ENCODE results near the gene CD200. TPM values are rescaled to one million over a fixed set of nuclear protein-coding genes. Genes with fewer than 3 reads are reported as not detected.

Gene CD200
- total RNA-seq, 2 donors from 2014 or later, result 49.2 to 58.6 TPM

DNA sequence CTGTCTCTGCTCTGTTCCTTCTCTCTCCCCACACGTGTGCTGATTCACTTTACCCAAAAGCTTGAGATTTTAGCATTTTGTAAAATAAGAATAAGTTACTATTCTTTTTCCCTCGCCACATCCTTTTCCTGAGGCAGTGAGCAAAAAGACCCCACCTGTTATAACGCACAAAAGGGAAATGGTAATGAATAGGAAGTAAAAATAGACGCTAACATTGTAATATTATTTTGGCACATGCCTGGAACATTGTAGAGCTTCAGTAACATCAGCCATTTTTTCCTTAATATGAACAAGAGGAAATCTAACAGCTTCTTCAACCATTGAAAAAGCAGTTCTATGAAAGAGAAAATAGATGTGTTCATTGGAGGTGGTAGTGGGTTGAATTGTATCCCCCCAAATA lies 40.5 kb downstream of the CD200 start:
- Mint-ChIP-seq H3K27ac (no peak overlapping the region), H3K9me3 (no peaks in the 10 kb centered on the region), H3K4me1 (peaks cover 3% of the 10 kb centered on the region), H3K36me3 (ENCODE audit: low read depth) (no peaks in the 10 kb centered on the region), H3K4me3 (no peak overlapping the region), H3K27me3 (ENCODE audit: insufficient read depth) (no peaks in the 10 kb centered on the region)
- Histone ChIP-seq H3K4me3 (ENCODE audit: low read length) (no peak overlapping the region), H3K9me3 (ENCODE audit: control insufficient read depth, low read length) (no peaks in the 10 kb centered on the region), H3K4me1 (ENCODE audit: control insufficient read depth, insufficient read depth, low read length) (no peaks in the 10 kb centered on the region), H3K36me3 (ENCODE audit: control insufficient read depth, insufficient read depth, low read length) (no peaks in the 10 kb centered on the region), H3K9ac (ENCODE audit: extremely low read depth, low read length, poor library complexity, severe bottlenecking) (no peak overlapping the region), H3K27ac (ENCODE audit: low read depth, low read length) (no peak overlapping the region), H3K27me3 (ENCODE audit: control insufficient read depth, insufficient read depth, low read length, poor library complexity, severe bottlenecking) (no peaks in the 10 kb centered on the region)
- WGBS, 2 experiments (ENCODE audit: insufficient coverage in 1 of 2, insufficient read length in 1 of 2), result 94 to 100% methylated on average over 1 to 3 of the region's 4 CpGs
- DNase-seq, result no peak
- TF ChIP-seq, protein P1, sequence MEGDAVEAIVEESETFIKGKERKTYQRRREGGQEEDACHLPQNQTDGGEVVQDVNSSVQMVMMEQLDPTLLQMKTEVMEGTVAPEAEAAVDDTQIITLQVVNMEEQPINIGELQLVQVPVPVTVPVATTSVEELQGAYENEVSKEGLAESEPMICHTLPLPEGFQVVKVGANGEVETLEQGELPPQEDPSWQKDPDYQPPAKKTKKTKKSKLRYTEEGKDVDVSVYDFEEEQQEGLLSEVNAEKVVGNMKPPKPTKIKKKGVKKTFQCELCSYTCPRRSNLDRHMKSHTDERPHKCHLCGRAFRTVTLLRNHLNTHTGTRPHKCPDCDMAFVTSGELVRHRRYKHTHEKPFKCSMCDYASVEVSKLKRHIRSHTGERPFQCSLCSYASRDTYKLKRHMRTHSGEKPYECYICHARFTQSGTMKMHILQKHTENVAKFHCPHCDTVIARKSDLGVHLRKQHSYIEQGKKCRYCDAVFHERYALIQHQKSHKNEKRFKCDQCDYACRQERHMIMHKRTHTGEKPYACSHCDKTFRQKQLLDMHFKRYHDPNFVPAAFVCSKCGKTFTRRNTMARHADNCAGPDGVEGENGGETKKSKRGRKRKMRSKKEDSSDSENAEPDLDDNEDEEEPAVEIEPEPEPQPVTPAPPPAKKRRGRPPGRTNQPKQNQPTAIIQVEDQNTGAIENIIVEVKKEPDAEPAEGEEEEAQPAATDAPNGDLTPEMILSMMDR (conservative IDR thresholded peaks at IDR 0.05), result no peak

DNA sequence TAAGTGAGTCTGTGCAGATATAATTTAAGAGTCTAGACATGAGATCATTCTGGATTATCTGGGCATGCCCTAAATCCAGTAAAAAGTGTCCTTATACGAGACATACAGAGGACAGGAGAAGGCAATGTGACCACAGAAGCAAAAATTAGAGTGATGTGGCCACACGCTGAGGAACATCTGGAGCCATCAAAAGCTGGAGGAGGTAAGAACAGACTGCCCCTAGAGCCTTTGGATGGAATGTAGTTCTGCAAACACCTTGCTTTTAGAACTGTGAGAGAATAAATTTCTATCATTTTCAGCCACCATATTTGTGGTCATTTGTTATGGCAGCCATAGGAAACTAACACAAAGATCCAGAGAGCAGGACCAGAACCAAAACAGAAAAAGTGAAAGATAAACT lies 41.0 kb downstream of the CD200 start:
- H3K4me1 Mint-ChIP-seq, result peaks cover 3% of the 10 kb centered on the region
- 91 to 100% methylated on average over 2 of the region's 2 CpGs for WGBS, 2 experiments (ENCODE audit: insufficient coverage in 1 of 2, insufficient read length in 1 of 2)
- no peak for DNase-seq
- H3K27ac Mint-ChIP-seq, result no peak overlapping the region
- no peaks in the 10 kb centered on the region for H3K27me3 Mint-ChIP-seq (ENCODE audit: insufficient read depth)
- H3K9ac ChIP-seq (ENCODE audit: extremely low read depth, low read length, poor library complexity, severe bottlenecking), result no peak overlapping the region
- no peaks in the 10 kb centered on the region for H3K4me1 ChIP-seq (ENCODE audit: control insufficient read depth, insufficient read depth, low read length)
- no peaks in the 10 kb centered on the region for H3K36me3 Mint-ChIP-seq (ENCODE audit: low read depth)
- H3K4me3 Mint-ChIP-seq, result no peak overlapping the region
- TF ChIP-seq, protein P1 (conservative IDR thresholded peaks at IDR 0.05), result peak; percentile 13
- no peaks in the 10 kb centered on the region for H3K9me3 Mint-ChIP-seq
- H3K27me3 ChIP-seq (ENCODE audit: control insufficient read depth, insufficient read depth, low read length, poor library complexity, severe bottlenecking), result no peaks in the 10 kb centered on the region
- H3K9me3 ChIP-seq (ENCODE audit: control insufficient read depth, low read length), result no peaks in the 10 kb centered on the region
- H3K27ac ChIP-seq (ENCODE audit: low read depth, low read length), result no peak overlapping the region
- no peak overlapping the region for H3K4me3 ChIP-seq (ENCODE audit: low read length)
- no peaks in the 10 kb centered on the region for H3K36me3 ChIP-seq (ENCODE audit: control insufficient read depth, insufficient read depth, low read length)

DNA sequence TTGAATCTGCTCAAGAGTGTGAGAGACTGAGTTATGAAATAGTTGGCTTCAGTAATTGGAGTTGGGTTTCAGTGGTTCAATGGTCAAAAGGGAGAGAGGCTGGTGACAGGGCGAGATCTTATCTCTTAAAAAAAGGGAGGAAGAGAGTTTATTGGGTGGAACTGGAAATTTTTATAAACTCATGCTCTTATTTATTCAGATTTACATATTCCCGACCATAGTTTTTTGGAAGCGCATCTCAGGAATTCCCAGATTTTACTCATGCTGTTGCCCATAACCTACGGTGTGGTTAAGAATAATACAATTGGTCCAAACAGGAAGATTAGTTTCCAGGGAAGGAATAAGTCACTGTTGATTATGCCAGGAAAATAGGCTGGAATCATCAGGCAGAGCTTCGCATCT lies 41.4 kb downstream of the CD200 start:
- Mint-ChIP-seq H3K27ac (no peak overlapping the region), H3K36me3 (ENCODE audit: low read depth) (no peaks in the 10 kb centered on the region), H3K4me3 (no peak overlapping the region), H3K27me3 (ENCODE audit: insufficient read depth) (no peaks in the 10 kb centered on the region), H3K9me3 (no peaks in the 10 kb centered on the region), H3K4me1 (peaks cover 3% of the 10 kb centered on the region)
- Histone ChIP-seq H3K27me3 (ENCODE audit: control insufficient read depth, insufficient read depth, low read length, poor library complexity, severe bottlenecking) (no peaks in the 10 kb centered on the region), H3K4me3 (ENCODE audit: low read length) (no peak overlapping the region), H3K4me1 (ENCODE audit: control insufficient read depth, insufficient read depth, low read length) (no peaks in the 10 kb centered on the region), H3K27ac (ENCODE audit: low read depth, low read length) (no peak overlapping the region), H3K9ac (ENCODE audit: extremely low read depth, low read length, poor library complexity, severe bottlenecking) (no peak overlapping the region), H3K36me3 (ENCODE audit: control insufficient read depth, insufficient read depth, low read length) (no peaks in the 10 kb centered on the region), H3K9me3 (ENCODE audit: control insufficient read depth, low read length) (no peaks in the 10 kb centered on the region)
- TF ChIP-seq, protein P1 (conservative IDR thresholded peaks at IDR 0.05), result no peak
- DNase-seq, result no peak
- WGBS, 2 experiments (ENCODE audit: insufficient coverage in 1 of 2, insufficient read length in 1 of 2), result 92 to 96% methylated on average over 2 to 5 of the region's 5 CpGs

Data from endodermal cell (in vitro differentiated cells).